GM12878 (cell line): ENCODE results near the gene METAP2. TPM values are rescaled to one million over a fixed set of nuclear protein-coding genes. Genes with fewer than 3 reads are reported as not detected.

Source experiments
- ATAC-seq: fragments of 200-7000 bp; cut with Tn5 transposase; 3 replicates; pipeline ENCODE4 v1.9.1; 2020; ENCODE audit warnings: mild to moderate bottlenecking, moderate library complexity
- BruUV-seq: library from RNA; stranded (reverse); fragments of 400-500 nt; replicated peaks from 2 replicates; lab custom pipeline; 2021; lab: Mats Ljungman, UMichigan
- CTCF ChIA-PET: fragments of 300-600 bp; sonication (Branson Sonifier 250); formaldehyde crosslinking; extraction: SDS; loops from one replicate; lab custom pipeline; 2021; ENCODE audit warnings: inconsistent platforms; lab: Yijun Ruan, JAX
- POLR2A ChIA-PET: fragments of 350-600 bp; formaldehyde crosslinking; extraction: SDS; loops from one replicate; lab custom pipeline; 2021; ENCODE audit warnings: inconsistent platforms; lab: Charles Lee
- RAD21 ChIA-PET: fragments of 300-600 bp; sonication (Branson Sonifier 250); formaldehyde crosslinking; loops from one replicate; lab custom pipeline; 2023; ENCODE audit warnings: antibody characterized with exemption; ENCODE audit not compliant: unreplicated experiment; lab: Charles Lee
- SMC1A ChIA-PET: fragments of 300-600 bp; sonication (Branson Sonifier 250); formaldehyde crosslinking; loops from one replicate; lab custom pipeline; 2023; ENCODE audit not compliant: unreplicated experiment, uncharacterized antibody; lab: Charles Lee
- DNase-seq: peaks from one replicate; pipeline ENCODE4 v3.0.0-alpha.2; 2011; ENCODE audit warnings: low read depth, low spot score
- FAIRE-seq: peaks from 3 replicates; lab custom pipeline; 2011; peaks lifted over from hg19 to GRCh38; lab: Jason Lieb, UNC
- H2AFZ ChIP-seq: 2 replicates; pipeline ENCODE4 v1.6.0; 2011; ENCODE audit warnings: low read depth, low read length, control low read depth; ENCODE audit not compliant: control insufficient read depth
- H3K27ac ChIP-seq: 2 replicates; pipeline ENCODE4 v1.5.1; 2011; ENCODE audit warnings: control low read depth; ENCODE audit not compliant: control insufficient read depth, insufficient read depth
- H3K27me3 ChIP-seq, 2 experiments: replicated peaks in 1 of 2; 2 replicates each; pipeline versions ENCODE4 v1.6.0 to v1.6.1; 2011; ENCODE audit warnings: low read length in 1 of 2; ENCODE audit not compliant: control insufficient read depth in 2 of 2, insufficient read depth in 2 of 2
- H3K36me3 ChIP-seq, 2 experiments: 2 replicates each; pipeline ENCODE4 v1.5.1; 2011; ENCODE audit warnings: low read length in 1 of 2; ENCODE audit not compliant: control insufficient read depth in 2 of 2, insufficient read depth in 2 of 2
- H3K4me1 ChIP-seq: 2 replicates; pipeline ENCODE4 v1.6.1; 2011; ENCODE audit warnings: mild to moderate bottlenecking, low read length, moderate library complexity, mixed read lengths; ENCODE audit not compliant: control insufficient read depth, insufficient read depth
- H3K4me2 ChIP-seq: 2 replicates; pipeline ENCODE4 v1.6.0; 2011; ENCODE audit warnings: control low read depth; ENCODE audit not compliant: control insufficient read depth, insufficient read depth
- H3K4me3 ChIP-seq: fragments of 200-600 bp; sonication (generic); 2 replicates; pipeline ENCODE4 v1.5.1; 2016
- H3K79me2 ChIP-seq: 2 replicates; pipeline ENCODE4 v1.6.0; 2011; ENCODE audit warnings: low read length; ENCODE audit not compliant: control insufficient read depth, insufficient read depth
- H3K9ac ChIP-seq: 2 replicates; pipeline ENCODE4 v1.8.0; 2011; ENCODE audit warnings: low read length, control low read depth, mixed read lengths; ENCODE audit not compliant: control insufficient read depth, insufficient read depth
- H3K9me3 ChIP-seq: replicated peaks from 3 replicates; pipeline ENCODE4 v1.5.1; 2011; ENCODE audit warnings: mild to moderate bottlenecking, low read length; ENCODE audit not compliant: control insufficient read depth, insufficient read depth
- H4K20me1 ChIP-seq: 2 replicates; pipeline ENCODE4 v1.6.0; 2011; ENCODE audit not compliant: control insufficient read depth, insufficient read depth
- ASH2L ChIP-seq: fragments of 300-600, 200-600 bp; sonication (generic); IDR thresholded peaks from 2 replicates; pipeline ENCODE4 v1.6.1; 2017; ENCODE audit warnings: low read depth, mild to moderate bottlenecking, borderline replicate concordance
- IRF4 ChIP-seq: IDR thresholded peaks from 2 replicates; pipeline ENCODE4 v1.6.1; 2011; ENCODE audit warnings: low read depth, low read length
- MEF2B ChIP-seq: fragments of 450-650 bp; IDR thresholded peaks from 2 replicates; pipeline ENCODE4 v1.6.1; 2018; ENCODE audit warnings: mild to moderate bottlenecking, moderate library complexity; ENCODE audit not compliant: partially characterized antibody, poor library complexity, severe bottlenecking
- SMAD1 ChIP-seq: fragments of 450-650 bp; IDR thresholded peaks from 2 replicates; pipeline ENCODE4 v1.6.1; 2018; ENCODE audit warnings: mild to moderate bottlenecking, low read depth; ENCODE audit not compliant: partially characterized antibody
- TCF3 ChIP-seq: IDR thresholded peaks from 2 replicates; pipeline ENCODE4 v1.6.1; 2012; ENCODE audit warnings: low read depth, mild to moderate bottlenecking, low read length, borderline replicate concordance; ENCODE audit not compliant: insufficient read depth
- YBX1 ChIP-seq: fragments of 450-650 bp; IDR thresholded peaks from 2 replicates; pipeline ENCODE4 v1.6.1; 2016; ENCODE audit warnings: antibody characterized with exemption
- WGBS: methylation state at CpG from one replicate; pipeline ENCODE4 v1.1.6; 2016; ENCODE audit warnings: low lambda C conversion rate; ENCODE audit not compliant: insufficient replicate concordance, insufficient coverage; ENCODE audit errors: missing lambda C conversion rate; 5-methylcytosine and 5-hydroxymethylcytosine counted together
- in situ Hi-C: fragments of 300-500 bp; cut with MboI; formaldehyde crosslinking; loops from 9 replicates; pipeline ENCODE4 v1.14.3; 2018; ENCODE audit warnings: mixed read lengths
- intact Hi-C: fragments of 100-400 bp; cut with micrococcal nuclease; formaldehyde crosslinking; loops from one replicate; pipeline ENCODE4 v1.14.2; 2022; ENCODE audit not compliant: unreplicated experiment
- polyA plus RNA-seq, 11 experiments: library from polyadenylated mRNA; depleted of rRNA in 4 of 11; unstranded in 6 of 11; stranded (reverse) in 5 of 11; fragments of >200 nt; fragmentation: Nextera tagmentation in 4 of 11; fragmentation: Illumina TruSeq in 1 of 11; extraction: Ambion mirVana in 4 of 11; extraction: Trizol in 1 of 11; gene quantifications; 1 replicate in 1 of 11; 2 replicates in 10 of 11; pipeline versions ENCODE4 v1.2.1 to v1.2.3, GENCODE V29; 2011 to 2016; ENCODE audit warnings: inconsistent platforms in 2 of 11, missing spikeins in 2 of 11, low read depth in 1 of 11
- total RNA-seq, 4 experiments: library from RNA; depleted of rRNA in 3 of 4; stranded (reverse); fragments of >200 nt in 3 of 4; fragmentation: Illumina TruSeq in 1 of 4; extraction: Trizol in 1 of 4; gene quantifications; 2 replicates each; pipeline versions ENCODE4 v1.2.1 to v1.2.3, GENCODE V29; 2013 to 2021
- TF ChIP-seq, protein P1 (sequence below): fragments of 450-650 bp; IDR thresholded peaks from 2 replicates; pipeline ENCODE4 v1.6.1; 2017; ENCODE audit warnings: antibody characterized with exemption, mild to moderate bottlenecking, moderate library complexity
- TF ChIP-seq, protein P2 (sequence below): IDR thresholded peaks from 2 replicates; pipeline ENCODE4 v1.6.1; 2012; ENCODE audit warnings: mild to moderate bottlenecking, low read depth, low read length
- TF ChIP-seq, protein P3 (sequence below): fragments of 150-350 bp; IDR thresholded peaks from 2 replicates; pipeline ENCODE4 v1.6.1; 2016; ENCODE audit warnings: low read depth, low read length
- TF ChIP-seq, protein P4 (sequence below): IDR thresholded peaks from 2 replicates; pipeline ENCODE4 v1.6.1; 2012; ENCODE audit warnings: low read depth, low read length, improper control_type of control experiment

METAP2 gene
- total and polyA plus RNA-seq, 10 of the 15 experiments (the other 5 are each of a cell fraction or from before 2014, with no cell fraction given), result 50.7 to 132 (median 73.9) TPM

DNA sequence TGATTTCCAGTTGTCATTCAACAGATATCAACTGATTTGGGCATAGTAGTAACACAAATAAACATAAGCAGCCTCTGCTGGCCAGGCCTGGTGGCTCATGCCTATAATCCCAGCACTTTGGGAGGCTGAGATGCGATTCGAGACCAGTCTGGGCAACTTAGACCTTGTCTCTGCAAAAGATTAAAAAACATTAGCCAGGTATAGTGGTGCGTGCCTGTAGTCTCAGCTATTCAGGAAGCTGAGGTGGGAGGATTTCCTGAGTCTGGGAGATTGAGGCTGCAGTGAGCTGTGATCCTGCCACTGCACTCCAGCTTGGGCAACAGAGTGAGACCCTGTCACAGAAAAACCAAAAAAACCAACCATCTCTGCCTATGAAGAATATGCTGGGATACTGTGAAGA, 7.1 kb downstream of the METAP2 start (continued):
- TF ChIP-seq, protein P1, sequence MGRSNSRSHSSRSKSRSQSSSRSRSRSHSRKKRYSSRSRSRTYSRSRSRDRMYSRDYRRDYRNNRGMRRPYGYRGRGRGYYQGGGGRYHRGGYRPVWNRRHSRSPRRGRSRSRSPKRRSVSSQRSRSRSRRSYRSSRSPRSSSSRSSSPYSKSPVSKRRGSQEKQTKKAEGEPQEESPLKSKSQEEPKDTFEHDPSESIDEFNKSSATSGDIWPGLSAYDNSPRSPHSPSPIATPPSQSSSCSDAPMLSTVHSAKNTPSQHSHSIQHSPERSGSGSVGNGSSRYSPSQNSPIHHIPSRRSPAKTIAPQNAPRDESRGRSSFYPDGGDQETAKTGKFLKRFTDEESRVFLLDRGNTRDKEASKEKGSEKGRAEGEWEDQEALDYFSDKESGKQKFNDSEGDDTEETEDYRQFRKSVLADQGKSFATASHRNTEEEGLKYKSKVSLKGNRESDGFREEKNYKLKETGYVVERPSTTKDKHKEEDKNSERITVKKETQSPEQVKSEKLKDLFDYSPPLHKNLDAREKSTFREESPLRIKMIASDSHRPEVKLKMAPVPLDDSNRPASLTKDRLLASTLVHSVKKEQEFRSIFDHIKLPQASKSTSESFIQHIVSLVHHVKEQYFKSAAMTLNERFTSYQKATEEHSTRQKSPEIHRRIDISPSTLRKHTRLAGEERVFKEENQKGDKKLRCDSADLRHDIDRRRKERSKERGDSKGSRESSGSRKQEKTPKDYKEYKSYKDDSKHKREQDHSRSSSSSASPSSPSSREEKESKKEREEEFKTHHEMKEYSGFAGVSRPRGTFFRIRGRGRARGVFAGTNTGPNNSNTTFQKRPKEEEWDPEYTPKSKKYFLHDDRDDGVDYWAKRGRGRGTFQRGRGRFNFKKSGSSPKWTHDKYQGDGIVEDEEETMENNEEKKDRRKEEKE, result no peak
- TF ChIP-seq TCF3 (no peak), ASH2L (no peak)

DNA sequence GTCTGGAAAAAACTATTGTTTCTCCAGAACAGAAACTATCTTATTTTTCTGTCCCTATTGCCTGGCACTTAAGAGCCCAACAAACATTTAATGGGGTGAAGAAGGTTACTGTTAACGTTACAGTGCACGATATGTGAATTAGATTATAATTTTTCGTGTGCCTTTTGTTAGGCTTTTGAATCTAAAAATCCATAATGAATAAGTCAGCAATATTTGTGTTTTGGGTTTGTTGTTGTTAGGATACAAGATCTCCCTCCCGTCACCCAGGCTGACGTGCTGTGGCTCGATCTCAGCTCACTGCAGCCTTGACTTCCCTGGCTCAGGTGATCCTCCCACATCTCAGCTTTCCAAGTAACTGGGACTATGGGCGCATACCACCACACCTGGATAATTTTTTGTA, 7.9 kb downstream of the METAP2 start:
- FAIRE-seq (no peak), ATAC-seq (no peak), DNase-seq (no peak)
- TF ChIP-seq TCF3 (no peak), SMAD1 (no peak), MEF2B (no peak), YBX1 (no peak), IRF4 (no peak)
- TF ChIP-seq, protein P2, sequence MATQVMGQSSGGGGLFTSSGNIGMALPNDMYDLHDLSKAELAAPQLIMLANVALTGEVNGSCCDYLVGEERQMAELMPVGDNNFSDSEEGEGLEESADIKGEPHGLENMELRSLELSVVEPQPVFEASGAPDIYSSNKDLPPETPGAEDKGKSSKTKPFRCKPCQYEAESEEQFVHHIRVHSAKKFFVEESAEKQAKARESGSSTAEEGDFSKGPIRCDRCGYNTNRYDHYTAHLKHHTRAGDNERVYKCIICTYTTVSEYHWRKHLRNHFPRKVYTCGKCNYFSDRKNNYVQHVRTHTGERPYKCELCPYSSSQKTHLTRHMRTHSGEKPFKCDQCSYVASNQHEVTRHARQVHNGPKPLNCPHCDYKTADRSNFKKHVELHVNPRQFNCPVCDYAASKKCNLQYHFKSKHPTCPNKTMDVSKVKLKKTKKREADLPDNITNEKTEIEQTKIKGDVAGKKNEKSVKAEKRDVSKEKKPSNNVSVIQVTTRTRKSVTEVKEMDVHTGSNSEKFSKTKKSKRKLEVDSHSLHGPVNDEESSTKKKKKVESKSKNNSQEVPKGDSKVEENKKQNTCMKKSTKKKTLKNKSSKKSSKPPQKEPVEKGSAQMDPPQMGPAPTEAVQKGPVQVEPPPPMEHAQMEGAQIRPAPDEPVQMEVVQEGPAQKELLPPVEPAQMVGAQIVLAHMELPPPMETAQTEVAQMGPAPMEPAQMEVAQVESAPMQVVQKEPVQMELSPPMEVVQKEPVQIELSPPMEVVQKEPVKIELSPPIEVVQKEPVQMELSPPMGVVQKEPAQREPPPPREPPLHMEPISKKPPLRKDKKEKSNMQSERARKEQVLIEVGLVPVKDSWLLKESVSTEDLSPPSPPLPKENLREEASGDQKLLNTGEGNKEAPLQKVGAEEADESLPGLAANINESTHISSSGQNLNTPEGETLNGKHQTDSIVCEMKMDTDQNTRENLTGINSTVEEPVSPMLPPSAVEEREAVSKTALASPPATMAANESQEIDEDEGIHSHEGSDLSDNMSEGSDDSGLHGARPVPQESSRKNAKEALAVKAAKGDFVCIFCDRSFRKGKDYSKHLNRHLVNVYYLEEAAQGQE, result no peak
- TF ChIP-seq, protein P3, sequence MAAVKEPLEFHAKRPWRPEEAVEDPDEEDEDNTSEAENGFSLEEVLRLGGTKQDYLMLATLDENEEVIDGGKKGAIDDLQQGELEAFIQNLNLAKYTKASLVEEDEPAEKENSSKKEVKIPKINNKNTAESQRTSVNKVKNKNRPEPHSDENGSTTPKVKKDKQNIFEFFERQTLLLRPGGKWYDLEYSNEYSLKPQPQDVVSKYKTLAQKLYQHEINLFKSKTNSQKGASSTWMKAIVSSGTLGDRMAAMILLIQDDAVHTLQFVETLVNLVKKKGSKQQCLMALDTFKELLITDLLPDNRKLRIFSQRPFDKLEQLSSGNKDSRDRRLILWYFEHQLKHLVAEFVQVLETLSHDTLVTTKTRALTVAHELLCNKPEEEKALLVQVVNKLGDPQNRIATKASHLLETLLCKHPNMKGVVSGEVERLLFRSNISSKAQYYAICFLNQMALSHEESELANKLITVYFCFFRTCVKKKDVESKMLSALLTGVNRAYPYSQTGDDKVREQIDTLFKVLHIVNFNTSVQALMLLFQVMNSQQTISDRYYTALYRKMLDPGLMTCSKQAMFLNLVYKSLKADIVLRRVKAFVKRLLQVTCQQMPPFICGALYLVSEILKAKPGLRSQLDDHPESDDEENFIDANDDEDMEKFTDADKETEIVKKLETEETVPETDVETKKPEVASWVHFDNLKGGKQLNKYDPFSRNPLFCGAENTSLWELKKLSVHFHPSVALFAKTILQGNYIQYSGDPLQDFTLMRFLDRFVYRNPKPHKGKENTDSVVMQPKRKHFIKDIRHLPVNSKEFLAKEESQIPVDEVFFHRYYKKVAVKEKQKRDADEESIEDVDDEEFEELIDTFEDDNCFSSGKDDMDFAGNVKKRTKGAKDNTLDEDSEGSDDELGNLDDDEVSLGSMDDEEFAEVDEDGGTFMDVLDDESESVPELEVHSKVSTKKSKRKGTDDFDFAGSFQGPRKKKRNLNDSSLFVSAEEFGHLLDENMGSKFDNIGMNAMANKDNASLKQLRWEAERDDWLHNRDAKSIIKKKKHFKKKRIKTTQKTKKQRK, result no peak
- TF ChIP-seq, protein P4, sequence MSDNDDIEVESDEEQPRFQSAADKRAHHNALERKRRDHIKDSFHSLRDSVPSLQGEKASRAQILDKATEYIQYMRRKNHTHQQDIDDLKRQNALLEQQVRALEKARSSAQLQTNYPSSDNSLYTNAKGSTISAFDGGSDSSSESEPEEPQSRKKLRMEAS, result no peak
- intact Hi-C loops, result no loop called here
- CTCF ChIA-PET, result no interaction called here
- SMC1A ChIA-PET, result interaction anchor here (2.4 kb wide), 1 partner anchor 8 kb away, joined by 12 read pairs; the partner anchor contains the start of gene METAP2
- in situ Hi-C loops, result no loop called here
- POLR2A ChIA-PET, result no interaction called here
- H4K20me1 ChIP-seq, result no peaks in the 10 kb centered on the region
- no peak overlapping the region for H3K9ac ChIP-seq
- RAD21 ChIA-PET, result no interaction called here
- H3K36me3 ChIP-seq, result peaks cover 0 to 20% of the 10 kb centered on the region in 2 experiments; a peak in 2 of 4 replicates
- no peak overlapping the region for H3K4me2 ChIP-seq
- H3K4me1 ChIP-seq, result peaks cover 5% of the 10 kb centered on the region; the same call in 1 of the 2 replicates
- WGBS, result 96% methylated on average over 7 of the region's 7 CpGs
- no peak overlapping the region for H3K4me3 ChIP-seq
- H3K27me3 ChIP-seq, result no peaks in the 10 kb centered on the region
- no peak overlapping the region for H3K27ac ChIP-seq
- H2AFZ ChIP-seq, result no peak overlapping the region
- BruUV-seq, result no TSS peak
- H3K79me2 ChIP-seq, result peaks cover 44% of the 10 kb centered on the region
- H3K9me3 ChIP-seq, result no peaks in the 10 kb centered on the region
